ENCODE results near the gene SBK2. TPM values are rescaled to one million over a fixed set of nuclear protein-coding genes. Genes with fewer than 3 reads are reported as not detected.
"Not testable (repeated sequence)": the region's sequence is repeated elsewhere in the genome, so short reads cannot be mapped to it uniquely, and the experiment has no call there.

Gene SBK2
- total and polyA plus RNA-seq, 12 donors = 0.39 to 14.1 (median 2.0) TPM

DNA sequence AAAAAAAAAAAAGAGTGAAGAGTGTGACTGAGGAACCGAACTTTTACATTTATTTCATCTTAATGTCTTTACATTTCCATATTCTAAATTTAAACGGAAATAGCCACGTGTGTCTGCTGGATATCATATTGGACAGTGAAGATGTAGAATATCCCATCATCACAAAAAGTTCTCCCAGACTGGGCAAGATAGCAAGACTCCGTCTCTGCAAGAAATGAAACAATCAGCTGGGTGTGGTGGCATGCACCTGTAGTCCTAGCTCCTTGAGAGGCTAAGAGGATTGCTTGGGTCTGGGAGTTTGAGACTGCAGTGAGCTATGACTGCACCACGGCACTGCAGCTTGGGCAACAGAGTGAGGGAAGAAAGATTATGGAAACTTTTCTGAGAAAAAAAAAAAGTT, 39.8 kb upstream of the SBK2 start:
- TF ChIP-seq, protein P1, sequence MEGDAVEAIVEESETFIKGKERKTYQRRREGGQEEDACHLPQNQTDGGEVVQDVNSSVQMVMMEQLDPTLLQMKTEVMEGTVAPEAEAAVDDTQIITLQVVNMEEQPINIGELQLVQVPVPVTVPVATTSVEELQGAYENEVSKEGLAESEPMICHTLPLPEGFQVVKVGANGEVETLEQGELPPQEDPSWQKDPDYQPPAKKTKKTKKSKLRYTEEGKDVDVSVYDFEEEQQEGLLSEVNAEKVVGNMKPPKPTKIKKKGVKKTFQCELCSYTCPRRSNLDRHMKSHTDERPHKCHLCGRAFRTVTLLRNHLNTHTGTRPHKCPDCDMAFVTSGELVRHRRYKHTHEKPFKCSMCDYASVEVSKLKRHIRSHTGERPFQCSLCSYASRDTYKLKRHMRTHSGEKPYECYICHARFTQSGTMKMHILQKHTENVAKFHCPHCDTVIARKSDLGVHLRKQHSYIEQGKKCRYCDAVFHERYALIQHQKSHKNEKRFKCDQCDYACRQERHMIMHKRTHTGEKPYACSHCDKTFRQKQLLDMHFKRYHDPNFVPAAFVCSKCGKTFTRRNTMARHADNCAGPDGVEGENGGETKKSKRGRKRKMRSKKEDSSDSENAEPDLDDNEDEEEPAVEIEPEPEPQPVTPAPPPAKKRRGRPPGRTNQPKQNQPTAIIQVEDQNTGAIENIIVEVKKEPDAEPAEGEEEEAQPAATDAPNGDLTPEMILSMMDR (IDR thresholded peaks at IDR 0.05) = no peak
- no peaks in the 10 kb centered on the region for H3K27me3 ChIP-seq
- ATAC-seq (no peak), DNase-seq (no peak)
- no peak overlapping the region for H3K27ac ChIP-seq
- H3K9me3 ChIP-seq = no peaks in the 10 kb centered on the region
- WGBS, 2 donors = 94 to 95% methylated on average over 5 of the region's 5 CpGs
- intact Hi-C loops (cut with DNase I) = no loop called here
- H3K4me1 ChIP-seq = peaks cover 0 to 14% (median 8%) of the 10 kb centered on the region in 9 donors
- no peak overlapping the region for H3K4me3 ChIP-seq
- H3K36me3 ChIP-seq = peaks cover 0 to 24% (median 7%) of the 10 kb centered on the region in 9 donors

DNA sequence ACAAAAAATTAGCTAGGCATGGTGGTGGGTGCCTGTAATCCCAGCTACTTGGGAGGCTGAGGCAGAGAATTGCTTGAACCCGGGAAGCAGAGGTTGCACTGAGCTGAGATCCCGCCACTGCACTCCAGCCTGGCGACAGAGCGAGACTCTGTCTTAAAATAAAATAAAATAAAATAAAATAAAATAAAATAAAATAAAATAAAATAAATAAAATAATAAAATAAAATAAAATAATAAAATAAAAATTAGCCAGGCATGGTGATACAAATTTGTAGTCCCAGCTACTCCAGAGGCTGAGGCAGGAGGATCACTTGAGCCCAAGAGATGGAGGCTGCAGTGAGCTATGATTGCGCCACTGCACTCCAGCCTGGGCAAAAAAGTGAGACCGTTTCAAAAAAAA, 37.0 kb upstream of the SBK2 start:
- 94 to 97% methylated on average over 6 of the region's 6 CpGs for WGBS, 2 donors
- H3K27ac ChIP-seq; H3K4me3 ChIP-seq; DNase-seq; H3K4me1 ChIP-seq; ATAC-seq; H3K9me3 ChIP-seq; intact Hi-C loops (cut with DNase I); H3K27me3 ChIP-seq: not testable (repeated sequence)
- peaks cover 0 to 23% (median 7%) of the 10 kb centered on the region in 9 donors for H3K36me3 ChIP-seq

DNA sequence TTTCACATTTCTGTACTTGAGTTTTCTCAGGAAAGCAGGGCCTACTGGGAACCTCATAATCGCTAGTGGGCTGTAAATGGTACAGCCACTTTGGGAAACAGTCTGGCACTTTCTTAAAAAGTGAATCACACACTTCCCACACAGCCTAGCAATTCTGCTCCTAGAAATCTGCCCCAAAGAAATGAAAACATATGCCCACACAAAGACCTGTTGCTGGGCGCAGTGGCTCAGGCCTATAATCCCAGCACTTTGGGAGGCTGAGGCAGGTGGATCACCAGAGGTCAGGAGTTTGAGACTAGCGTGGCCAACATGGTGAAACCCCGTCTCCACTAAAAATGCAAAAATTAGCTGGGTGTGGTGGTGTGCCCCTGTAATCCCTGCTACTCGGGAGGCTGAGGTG, 32.5 kb upstream of the SBK2 start:
- H3K9me3 ChIP-seq; H3K27ac ChIP-seq; H3K4me3 ChIP-seq; H3K36me3 ChIP-seq; DNase-seq; intact Hi-C loops (cut with DNase I); ATAC-seq; H3K27me3 ChIP-seq; H3K4me1 ChIP-seq: not testable (repeated sequence)
- 89 to 92% methylated on average over 5 of the region's 5 CpGs for WGBS, 2 donors

DNA sequence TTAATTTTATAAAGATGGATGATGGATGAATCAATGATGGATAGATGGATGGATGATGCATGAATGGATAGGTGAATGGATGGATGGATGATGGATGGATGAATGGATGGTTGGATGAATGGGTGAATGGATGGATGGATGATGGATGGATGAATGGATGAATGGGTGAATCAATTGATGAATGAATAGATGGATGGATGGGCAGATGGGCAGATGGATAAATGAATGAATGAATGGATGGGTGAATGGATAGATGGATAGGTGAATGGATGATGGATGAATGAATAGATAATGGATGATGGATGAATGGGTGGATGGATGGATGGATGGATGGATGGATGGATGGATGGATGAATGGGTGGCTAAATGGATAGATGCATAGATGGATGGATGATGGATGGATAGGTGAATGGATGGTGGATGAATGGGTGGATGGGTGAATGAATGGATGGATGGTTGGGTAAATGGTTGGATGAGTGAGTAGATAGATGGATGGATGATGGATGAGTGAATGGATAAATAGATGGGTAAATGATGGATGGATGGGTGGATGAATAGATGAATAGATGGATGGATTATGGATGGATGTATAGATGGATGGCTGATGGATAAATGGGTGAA, 30.9 kb upstream of the SBK2 start:
- TF ChIP-seq, protein P1 (IDR thresholded peaks at IDR 0.05) = no peak
- H3K27me3 ChIP-seq = peaks cover 0 to 5% (median 0%) of the 10 kb centered on the region in 7 donors
- ATAC-seq (no peak), DNase-seq (no peak)
- H3K4me1 ChIP-seq = peaks cover 0 to 4% (median 0%) of the 10 kb centered on the region in 9 donors
- intact Hi-C loops (cut with DNase I) = no loop called here
- H3K36me3 ChIP-seq = no peaks in the 10 kb centered on the region
- H3K27ac ChIP-seq = no peak overlapping the region
- H3K9me3 ChIP-seq = no peaks in the 10 kb centered on the region
- H3K4me3 ChIP-seq = no peak overlapping the region

DNA sequence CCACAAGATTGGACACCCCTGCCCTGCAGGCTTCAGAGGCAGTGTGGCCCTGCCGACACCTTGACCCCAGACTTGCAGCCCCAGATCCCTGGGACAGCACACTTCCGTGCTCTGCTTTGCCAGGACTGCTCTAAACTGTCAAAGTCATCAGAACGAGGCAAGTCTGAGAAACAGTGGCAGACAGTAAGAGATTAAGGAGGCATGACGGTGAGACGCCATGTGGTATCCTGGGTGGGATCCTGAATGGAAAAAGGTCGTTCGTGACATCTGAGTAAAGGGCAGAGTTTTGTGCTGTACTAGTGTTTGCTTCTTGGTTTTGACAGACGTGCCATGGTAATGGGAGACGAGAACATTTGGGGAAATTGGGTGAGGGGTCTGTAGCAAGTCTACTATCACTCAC, 29.9 kb upstream of the SBK2 start:
- ATAC-seq (no peak), DNase-seq (no peak)
- H3K27ac ChIP-seq = no peak overlapping the region
- peaks cover 0 to 5% (median 0%) of the 10 kb centered on the region in 7 donors for H3K27me3 ChIP-seq
- TF ChIP-seq, protein P1 (IDR thresholded peaks at IDR 0.05) = no peak
- H3K4me3 ChIP-seq = no peak overlapping the region
- H3K36me3 ChIP-seq = no peaks in the 10 kb centered on the region
- peaks cover 0 to 8% (median 0%) of the 10 kb centered on the region in 9 donors for H3K4me1 ChIP-seq
- intact Hi-C loops (cut with DNase I) = no loop called here
- no peaks in the 10 kb centered on the region for H3K9me3 ChIP-seq
- WGBS, 2 donors = 40 to 42% methylated on average over 9 of the region's 9 CpGs
